ENCODE data around the gene SCAMP5.

The SCAMP5 gene

DNA sequence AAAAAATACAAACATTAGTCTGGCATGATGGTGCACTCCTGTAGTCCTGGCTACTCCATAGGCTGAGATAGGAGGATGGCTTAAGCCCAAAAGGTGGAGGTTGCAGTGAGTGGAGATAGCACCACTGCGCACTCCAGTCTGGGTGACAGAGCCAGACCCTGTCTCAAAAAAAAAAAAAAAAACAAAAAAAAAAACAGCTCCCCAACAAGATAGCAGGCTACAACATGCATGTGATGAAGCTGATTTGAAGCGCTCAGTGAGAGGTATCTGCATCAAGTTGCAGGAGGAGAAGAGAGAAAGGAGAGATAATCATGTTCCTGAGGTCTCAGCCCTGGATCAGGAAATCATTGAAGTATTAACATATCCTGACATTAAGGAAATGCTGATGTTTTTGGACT, 27.4 kb downstream of the SCAMP5 start:
- DNase-seq (ENCODE audit: low read depth in 2 of 2): no peak

- peak; percentile 88 to 89 for DNase-seq (ENCODE audit: low read depth in 2 of 2)
These were observed 28.0 kb downstream of the SCAMP5 start, which contains the start of gene PPCDC for GRCh38 chr15:75023181-75023871. Gene PPCDC, plus strand, starts transcription at chr15:75023590. Its CDS starts 4,729 bp downstream, at chr15:75028319.

GRCh38 chr15:75023872-75024636, 28.7 kb downstream of the SCAMP5 start:
- no peak for DNase-seq (ENCODE audit: low read depth in 2 of 2)

DNA sequence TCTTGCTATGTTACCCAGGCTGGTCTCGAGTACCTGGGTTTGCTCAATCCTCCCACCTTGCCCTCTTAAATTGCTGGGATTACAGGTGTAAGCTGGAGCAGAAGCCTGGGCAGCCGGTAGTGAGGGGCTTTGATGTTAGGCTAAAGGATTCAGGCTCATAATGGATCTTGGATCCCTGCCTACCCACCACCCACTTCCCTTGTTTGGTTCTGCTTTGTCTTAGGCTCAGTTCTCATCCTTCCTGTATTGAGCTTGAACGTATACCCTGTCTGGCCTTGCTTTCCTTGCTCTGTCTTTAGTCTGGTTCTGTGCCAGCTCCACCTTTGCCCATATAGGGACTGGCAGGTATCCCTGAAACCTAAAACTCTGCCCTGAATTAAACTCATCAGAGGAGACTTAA, 29.7 kb downstream of the SCAMP5 start:
- no peak for DNase-seq (ENCODE audit: low read depth in 2 of 2)

GRCh38 chr15:75025548-75026260, 30.3 kb downstream of the SCAMP5 start:
- DNase-seq (ENCODE audit: low read depth in 2 of 2): no peak

- DNase-seq (ENCODE audit: low read depth in 2 of 2): no peak
These were observed 32.2 kb downstream of the SCAMP5 start for GRCh38 chr15:75027551-75027950.

- no peak for DNase-seq (ENCODE audit: low read depth in 2 of 2)
These were observed 33.6 kb downstream of the SCAMP5 start for GRCh38 chr15:75028991-75029377.

- DNase-seq (ENCODE audit: low read depth in 2 of 2): peak; percentile 47 to 54
These were observed 34.1 kb downstream of the SCAMP5 start for GRCh38 chr15:75029378-75030022.

GRCh38 chr15:75030023-75030413, 34.7 kb downstream of the SCAMP5 start:
- no peak for DNase-seq (ENCODE audit: low read depth in 2 of 2)

- no peak for DNase-seq (ENCODE audit: low read depth in 2 of 2)
These were observed 35.1 kb downstream of the SCAMP5 start for GRCh38 chr15:75030424-75030823.

DNA sequence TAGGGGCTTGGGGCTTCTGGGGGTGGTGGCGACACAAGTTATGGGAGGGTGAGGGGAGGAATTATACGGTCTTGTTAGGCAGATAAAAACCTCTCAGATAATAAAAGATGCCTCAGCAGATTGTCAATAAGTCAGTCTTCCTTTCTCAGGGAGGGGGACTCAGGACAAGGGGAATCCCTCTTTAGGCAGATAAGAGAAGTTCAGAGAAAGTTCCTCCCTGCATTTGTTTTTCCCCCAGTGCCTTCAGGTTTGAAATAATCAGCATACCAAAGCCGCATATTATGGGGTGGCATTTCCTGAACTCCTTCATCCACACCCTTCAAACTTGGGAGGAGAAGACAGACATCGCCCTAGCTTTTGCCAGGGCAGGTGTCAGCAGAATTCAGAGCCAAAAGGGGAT, 36.5 kb downstream of the SCAMP5 start:
- no peak for DNase-seq (ENCODE audit: low read depth in 2 of 2)

- DNase-seq (ENCODE audit: low read depth in 2 of 2): no peak
These were observed 37.0 kb downstream of the SCAMP5 start for GRCh38 chr15:75032395-75032794.

GRCh38 chr15:75033809-75034208, 38.4 kb downstream of the SCAMP5 start:
- DNase-seq (ENCODE audit: low read depth in 2 of 2): no peak

DNA sequence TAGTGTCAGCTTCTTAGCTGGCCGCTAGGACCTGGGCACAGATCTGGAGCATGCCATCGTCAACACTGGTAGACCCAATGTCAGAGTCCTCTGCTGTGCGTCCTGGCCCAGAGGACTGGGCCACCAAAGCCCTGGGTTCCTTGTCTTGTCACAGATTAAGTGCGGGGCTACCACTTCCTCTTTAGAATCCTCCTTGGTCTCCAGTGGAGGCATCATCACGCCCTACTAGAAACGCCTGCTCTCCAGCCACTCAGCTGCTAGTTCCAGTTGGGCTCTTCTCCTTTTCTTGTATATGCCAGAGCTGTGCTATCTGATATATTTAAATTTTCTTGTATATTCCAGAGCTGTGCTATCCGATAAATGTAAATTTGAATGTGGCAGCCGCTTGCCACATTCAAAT, 39.3 kb downstream of the SCAMP5 start:
- no peak for DNase-seq (ENCODE audit: low read depth in 2 of 2)

DNA sequence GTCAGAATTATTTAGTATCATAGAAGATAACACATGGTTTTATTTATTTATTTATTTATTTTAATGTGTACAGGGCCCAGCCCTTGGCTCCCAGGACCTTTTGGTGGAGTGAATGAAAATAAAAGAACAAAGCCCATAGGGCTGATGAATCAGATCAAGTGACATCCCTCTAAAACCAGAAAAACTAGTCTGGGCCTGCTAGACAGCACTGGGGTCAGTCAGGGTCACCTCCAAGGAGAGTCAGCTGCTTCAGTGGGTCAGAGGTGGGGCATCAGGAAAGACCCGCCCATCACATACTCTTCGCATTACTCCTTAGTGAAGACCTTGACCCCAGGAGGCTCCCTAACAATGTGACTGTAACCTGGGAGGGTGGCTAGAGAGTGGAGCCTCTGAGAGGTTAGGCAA, 40.9 kb downstream of the SCAMP5 start:
- DNase-seq (ENCODE audit: low read depth in 2 of 2): no peak

- no peak for DNase-seq (ENCODE audit: low read depth in 2 of 2)
These were observed 42.3 kb downstream of the SCAMP5 start for GRCh38 chr15:75037685-75038084.

- no peak for DNase-seq (ENCODE audit: low read depth in 2 of 2)
These were observed 42.9 kb downstream of the SCAMP5 start for GRCh38 chr15:75038231-75038630.

- no peak for DNase-seq (ENCODE audit: low read depth in 2 of 2)
These were observed 47.6 kb downstream of the SCAMP5 start for GRCh38 chr15:75042730-75043508.

- DNase-seq (ENCODE audit: low read depth in 2 of 2): peak; percentile 86 to 88
These were observed 48.3 kb downstream of the SCAMP5 start for GRCh38 chr15:75043509-75044257.

DNA sequence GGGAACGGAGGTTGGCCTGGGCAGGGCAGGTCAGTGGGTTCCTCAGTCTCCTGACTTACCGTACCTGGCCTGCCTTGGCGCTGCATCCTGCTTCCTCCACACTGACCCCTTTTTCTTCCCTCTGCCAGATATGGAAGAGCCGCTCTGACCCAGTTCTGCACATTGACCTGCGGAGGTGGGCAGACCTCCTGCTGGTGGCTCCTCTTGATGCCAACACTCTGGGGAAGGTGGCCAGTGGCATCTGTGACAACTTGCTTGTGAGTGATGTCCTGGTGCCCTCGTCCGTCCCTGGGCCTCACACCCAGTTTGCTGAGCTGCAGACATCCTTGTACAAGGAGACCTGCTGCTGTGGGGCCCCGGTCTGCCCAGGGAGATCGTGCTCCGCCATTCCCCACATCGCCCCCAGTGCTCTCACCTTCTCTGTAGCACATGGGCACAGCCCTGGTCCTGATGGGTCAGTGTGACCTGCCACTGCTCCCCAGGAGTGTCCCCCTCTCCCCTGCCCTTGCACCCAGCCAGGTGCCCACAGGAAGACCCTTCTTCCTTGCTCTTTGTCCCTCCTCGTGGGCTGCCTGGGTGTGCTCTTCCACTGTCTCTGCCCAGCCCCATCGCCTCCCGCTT, 49.0 kb downstream of the SCAMP5 start:
- no peak for DNase-seq (ENCODE audit: low read depth in 2 of 2)
